ENCODE measurements around the gene SDE2. TPM values are rescaled to one million over a fixed set of nuclear protein-coding genes. Genes with fewer than 3 reads are reported as not detected.
A peak's percentile ranks its signal among the peaks of the same experiment; 100 is the strongest.

Gene SDE2
- total and polyA plus RNA-seq, 10 of the 15 experiments (the other 5 are each of a cell fraction or from before 2014, with no cell fraction given) = 2.7 to 19.4 (median 12.6) TPM

DNA sequence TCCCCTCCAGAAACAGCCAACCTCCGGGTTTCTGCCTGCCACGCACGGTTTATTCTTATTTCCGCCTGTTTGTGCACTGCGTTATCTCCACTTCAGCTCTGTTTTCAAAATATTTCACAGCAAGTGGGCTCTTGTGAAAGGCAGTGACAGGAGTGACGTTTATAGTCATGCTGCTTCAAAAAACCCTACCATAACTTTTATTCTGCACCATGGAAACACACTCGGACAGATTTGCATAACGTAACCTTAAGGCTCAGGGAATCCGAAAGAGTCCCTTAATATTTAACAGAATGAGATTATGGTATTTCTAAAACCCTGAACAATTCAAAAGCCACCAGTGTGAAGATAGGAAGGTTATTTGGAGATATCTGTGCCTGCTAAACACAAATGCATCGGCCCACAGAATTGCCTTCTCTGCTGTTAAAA lies 782 bp upstream of the SDE2 start (continued):
- TF ChIP-seq ATF2 (IDR thresholded peaks at IDR 0.05; ENCODE audit: low read length) = peak; percentile 44; the same call in 1 of the 2 replicates
- 0 out of 2 replicates have a peak, but pooled peaks have one; percentile 38 for TF ChIP-seq PAX8 (IDR thresholded peaks at IDR 0.05)
- TF ChIP-seq GABPA (IDR thresholded peaks at IDR 0.05; ENCODE audit: low read depth) = no peak
- TF ChIP-seq SMAD5 (IDR thresholded peaks at IDR 0.05; ENCODE audit: low read depth) = no peak
- TF ChIP-seq IKZF1 (conservative IDR thresholded peaks at IDR 0.05) = peak; percentile 25
- TF ChIP-seq MEF2B (IDR thresholded peaks at IDR 0.05; ENCODE audit: partially characterized antibody, poor library complexity, severe bottlenecking) = peak; percentile 69
- TF ChIP-seq MTA3 (IDR thresholded peaks at IDR 0.05; ENCODE audit: borderline replicate concordance, low read length) = peak; percentile 75; the same call in 1 of the 2 replicates
- TF ChIP-seq ZNF24 (IDR thresholded peaks at IDR 0.05) = no peak; the same call in 1 of the 2 replicates
- no peak for TF ChIP-seq HDAC2 (IDR thresholded peaks at IDR 0.05)
- TF ChIP-seq POLR2AphosphoS5 (IDR thresholded peaks at IDR 0.05; ENCODE audit: low read length) = peak; percentile 17; the same call in 1 of the 2 replicates
- TF ChIP-seq, protein P1, sequence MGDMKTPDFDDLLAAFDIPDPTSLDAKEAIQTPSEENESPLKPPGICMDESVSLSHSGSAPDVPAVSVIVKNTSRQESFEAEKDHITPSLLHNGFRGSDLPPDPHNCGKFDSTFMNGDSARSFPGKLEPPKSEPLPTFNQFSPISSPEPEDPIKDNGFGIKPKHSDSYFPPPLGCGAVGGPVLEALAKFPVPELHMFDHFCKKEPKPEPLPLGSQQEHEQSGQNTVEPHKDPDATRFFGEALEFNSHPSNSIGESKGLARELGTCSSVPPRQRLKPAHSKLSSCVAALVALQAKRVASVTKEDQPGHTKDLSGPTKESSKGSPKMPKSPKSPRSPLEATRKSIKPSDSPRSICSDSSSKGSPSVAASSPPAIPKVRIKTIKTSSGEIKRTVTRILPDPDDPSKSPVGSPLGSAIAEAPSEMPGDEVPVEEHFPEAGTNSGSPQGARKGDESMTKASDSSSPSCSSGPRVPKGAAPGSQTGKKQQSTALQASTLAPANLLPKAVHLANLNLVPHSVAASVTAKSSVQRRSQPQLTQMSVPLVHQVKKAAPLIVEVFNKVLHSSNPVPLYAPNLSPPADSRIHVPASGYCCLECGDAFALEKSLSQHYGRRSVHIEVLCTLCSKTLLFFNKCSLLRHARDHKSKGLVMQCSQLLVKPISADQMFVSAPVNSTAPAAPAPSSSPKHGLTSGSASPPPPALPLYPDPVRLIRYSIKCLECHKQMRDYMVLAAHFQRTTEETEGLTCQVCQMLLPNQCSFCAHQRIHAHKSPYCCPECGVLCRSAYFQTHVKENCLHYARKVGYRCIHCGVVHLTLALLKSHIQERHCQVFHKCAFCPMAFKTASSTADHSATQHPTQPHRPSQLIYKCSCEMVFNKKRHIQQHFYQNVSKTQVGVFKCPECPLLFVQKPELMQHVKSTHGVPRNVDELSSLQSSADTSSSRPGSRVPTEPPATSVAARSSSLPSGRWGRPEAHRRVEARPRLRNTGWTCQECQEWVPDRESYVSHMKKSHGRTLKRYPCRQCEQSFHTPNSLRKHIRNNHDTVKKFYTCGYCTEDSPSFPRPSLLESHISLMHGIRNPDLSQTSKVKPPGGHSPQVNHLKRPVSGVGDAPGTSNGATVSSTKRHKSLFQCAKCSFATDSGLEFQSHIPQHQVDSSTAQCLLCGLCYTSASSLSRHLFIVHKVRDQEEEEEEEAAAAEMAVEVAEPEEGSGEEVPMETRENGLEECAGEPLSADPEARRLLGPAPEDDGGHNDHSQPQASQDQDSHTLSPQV (IDR thresholded peaks at IDR 0.05) = no peak
- TF ChIP-seq RAD21 (IDR thresholded peaks at IDR 0.05; ENCODE audit: insufficient read depth, low read depth, low read length) = peak; percentile 15; the same call in 1 of the 2 replicates
